Glomerular endothelial cell (primary cell): ENCODE results near the gene DCAF8L1. TPM values are rescaled to one million over a fixed set of nuclear protein-coding genes. Genes with fewer than 3 reads are reported as not detected.

Source experiments
- total RNA-seq: library from RNA; depleted of rRNA; stranded (reverse); fragments of >200 nt; gene quantifications from 2 replicates; pipeline ENCODE4 v1.2.3, GENCODE V29; 2015

DCAF8L1 gene
- total RNA-seq, 1 donor from 2014 or later, result not detected

Other genes starting within 250 kb of the DCAF8L1 start
- not detected in 2 replicates for gene MAGEB10, start 173.5 kb downstream of the DCAF8L1 start, total RNA-seq